A549 (cell line): ENCODE measurements around the gene C1QTNF3.

Source experiments
- CBX8 ChIP-seq: fragments of 200-600 bp; sonication (generic); IDR thresholded peaks from 2 replicates; pipeline ENCODE4 v1.6.1; 2016
- FOSB ChIP-seq: fragments of 250-450 bp; sonication (Bioruptor Pico); IDR thresholded peaks from 2 replicates; pipeline ENCODE4 v1.5.0; 2020; ENCODE audit warnings: mild to moderate bottlenecking, moderate library complexity
- HDAC2 ChIP-seq: fragments of 200-600 bp; sonication (generic); IDR thresholded peaks from 2 replicates; pipeline ENCODE4 v1.6.1; 2016
- KDM1A ChIP-seq: fragments of 200-600 bp; sonication (generic); IDR thresholded peaks from 2 replicates; pipeline ENCODE4 v1.6.1; 2016; ENCODE audit warnings: low read depth, mild to moderate bottlenecking
- MYC ChIP-seq: IDR thresholded peaks from 2 replicates; pipeline ENCODE4 v1.6.1; 2012; ENCODE audit warnings: mild to moderate bottlenecking, inconsistent platforms, low read length, improper control_type of control experiment, borderline replicate concordance
- NFE2L2 ChIP-seq: fragments of 150-350 bp; conservative IDR thresholded peaks from 2 replicates; pipeline ENCODE4 v1.6.1; 2014; ENCODE audit warnings: low read length
- RFX5 ChIP-seq: fragments of 450-650 bp; IDR thresholded peaks from 2 replicates; pipeline ENCODE4 v1.7.1; 2014; ENCODE audit warnings: antibody characterized with exemption, mild to moderate bottlenecking, moderate library complexity
- TF ChIP-seq, protein P1 (sequence below): fragments of >200 bp; sonication (Bioruptor Twin); formaldehyde crosslinking; IDR thresholded peaks from 3 replicates; pipeline ENCODE4 v1.5.1; 2016

DNA sequence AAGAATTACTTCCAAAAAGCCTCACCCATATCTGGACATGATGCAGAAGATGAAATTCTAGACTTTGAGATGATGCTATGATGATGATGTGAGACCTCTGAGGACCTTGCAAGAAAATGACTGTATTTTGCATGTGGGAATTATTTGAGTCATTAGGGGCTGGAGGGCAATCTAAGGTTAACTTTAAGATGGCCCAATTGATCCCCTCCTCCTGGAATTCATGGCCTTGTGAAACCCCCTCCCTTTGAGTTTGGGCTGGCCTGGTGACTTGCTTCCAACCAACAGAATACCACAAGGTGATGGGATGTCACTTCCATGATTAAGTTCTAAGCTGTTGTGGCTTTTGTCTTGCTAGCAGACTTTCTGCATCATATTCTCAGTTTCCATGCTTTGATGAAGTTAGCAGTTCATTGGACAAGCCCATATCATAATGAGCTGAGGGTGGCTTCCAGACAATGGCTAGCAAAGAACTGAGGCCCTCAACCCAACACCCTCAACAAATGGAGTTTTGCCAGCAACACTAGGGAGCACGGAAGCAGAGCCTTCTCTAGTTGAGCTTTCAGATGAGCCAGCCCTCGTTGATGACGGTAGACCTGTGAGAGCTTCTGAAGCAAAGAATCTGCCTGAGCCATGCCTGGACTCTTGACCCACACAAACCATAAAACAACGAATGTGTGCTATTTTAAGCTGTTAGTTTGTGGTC, 27.7 kb downstream of the C1QTNF3 start:
- TF ChIP-seq HDAC2, result no peak
- TF ChIP-seq, protein P1, sequence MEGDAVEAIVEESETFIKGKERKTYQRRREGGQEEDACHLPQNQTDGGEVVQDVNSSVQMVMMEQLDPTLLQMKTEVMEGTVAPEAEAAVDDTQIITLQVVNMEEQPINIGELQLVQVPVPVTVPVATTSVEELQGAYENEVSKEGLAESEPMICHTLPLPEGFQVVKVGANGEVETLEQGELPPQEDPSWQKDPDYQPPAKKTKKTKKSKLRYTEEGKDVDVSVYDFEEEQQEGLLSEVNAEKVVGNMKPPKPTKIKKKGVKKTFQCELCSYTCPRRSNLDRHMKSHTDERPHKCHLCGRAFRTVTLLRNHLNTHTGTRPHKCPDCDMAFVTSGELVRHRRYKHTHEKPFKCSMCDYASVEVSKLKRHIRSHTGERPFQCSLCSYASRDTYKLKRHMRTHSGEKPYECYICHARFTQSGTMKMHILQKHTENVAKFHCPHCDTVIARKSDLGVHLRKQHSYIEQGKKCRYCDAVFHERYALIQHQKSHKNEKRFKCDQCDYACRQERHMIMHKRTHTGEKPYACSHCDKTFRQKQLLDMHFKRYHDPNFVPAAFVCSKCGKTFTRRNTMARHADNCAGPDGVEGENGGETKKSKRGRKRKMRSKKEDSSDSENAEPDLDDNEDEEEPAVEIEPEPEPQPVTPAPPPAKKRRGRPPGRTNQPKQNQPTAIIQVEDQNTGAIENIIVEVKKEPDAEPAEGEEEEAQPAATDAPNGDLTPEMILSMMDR, result no peak
- no peak for TF ChIP-seq RFX5
- TF ChIP-seq MYC, result no peak
- no peak for TF ChIP-seq FOSB
- no peak for TF ChIP-seq KDM1A
- no peak for TF ChIP-seq CBX8
- TF ChIP-seq NFE2L2, result no peak
